Measurements from ENCODE around the gene LRRC72. TPM values are rescaled to one million over a fixed set of nuclear protein-coding genes. Genes with fewer than 3 reads are reported as not detected.
A peak's percentile ranks its signal among the peaks of the same experiment; 100 is the strongest.

The LRRC72 gene
- total and polyA plus RNA-seq, 12 donors, result not detected

GRCh38 chr7:16599860-16600259 lies 73.2 kb downstream of the LRRC72 start:
- intact Hi-C loops (cut with DNase I), result no loop called here
- WGBS, 4 donors, result 92 to 95% (median 93%) methylated on average over 7 of the region's 7 CpGs
- H3K27me3 ChIP-seq, result no peaks in the 10 kb centered on the region
- H3K4me1 ChIP-seq (replicated peaks in 1 of 2), result no peaks in the 10 kb centered on the region
- H3K27ac ChIP-seq, result no peak overlapping the region
- H3K9me3 ChIP-seq (replicated peaks in 1 of 3), result no peaks in the 10 kb centered on the region
- DNase-seq, result no peak
- no peak overlapping the region for H3K4me3 ChIP-seq
- H3K36me3 ChIP-seq (replicated peaks in 1 of 2), result peaks cover 0 to 22% of the 10 kb centered on the region in 2 donors
- TF ChIP-seq POLR2A (IDR thresholded peaks at IDR 0.05), result no peak
- TF ChIP-seq, protein P1, sequence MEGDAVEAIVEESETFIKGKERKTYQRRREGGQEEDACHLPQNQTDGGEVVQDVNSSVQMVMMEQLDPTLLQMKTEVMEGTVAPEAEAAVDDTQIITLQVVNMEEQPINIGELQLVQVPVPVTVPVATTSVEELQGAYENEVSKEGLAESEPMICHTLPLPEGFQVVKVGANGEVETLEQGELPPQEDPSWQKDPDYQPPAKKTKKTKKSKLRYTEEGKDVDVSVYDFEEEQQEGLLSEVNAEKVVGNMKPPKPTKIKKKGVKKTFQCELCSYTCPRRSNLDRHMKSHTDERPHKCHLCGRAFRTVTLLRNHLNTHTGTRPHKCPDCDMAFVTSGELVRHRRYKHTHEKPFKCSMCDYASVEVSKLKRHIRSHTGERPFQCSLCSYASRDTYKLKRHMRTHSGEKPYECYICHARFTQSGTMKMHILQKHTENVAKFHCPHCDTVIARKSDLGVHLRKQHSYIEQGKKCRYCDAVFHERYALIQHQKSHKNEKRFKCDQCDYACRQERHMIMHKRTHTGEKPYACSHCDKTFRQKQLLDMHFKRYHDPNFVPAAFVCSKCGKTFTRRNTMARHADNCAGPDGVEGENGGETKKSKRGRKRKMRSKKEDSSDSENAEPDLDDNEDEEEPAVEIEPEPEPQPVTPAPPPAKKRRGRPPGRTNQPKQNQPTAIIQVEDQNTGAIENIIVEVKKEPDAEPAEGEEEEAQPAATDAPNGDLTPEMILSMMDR (IDR thresholded peaks at IDR 0.05), result no peak

DNA sequence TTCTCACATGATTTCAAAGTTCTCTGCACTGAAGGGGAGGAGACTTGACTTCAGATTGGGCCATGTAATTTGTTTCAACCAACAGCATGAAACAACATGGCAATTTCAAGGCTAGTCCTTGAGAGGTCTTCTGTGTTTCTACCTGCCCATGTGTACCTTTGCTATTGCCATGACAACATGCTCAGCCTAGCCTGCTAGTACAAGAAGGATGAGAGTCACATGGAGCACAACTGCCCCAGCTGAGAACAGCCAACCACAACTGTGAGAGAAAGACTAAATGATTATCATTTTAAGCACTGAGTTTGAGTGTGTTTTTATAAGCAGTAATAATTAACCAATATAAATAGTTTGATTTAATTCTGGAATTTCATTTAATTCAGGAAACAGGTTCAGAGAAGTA lies 77.0 kb downstream of the LRRC72 start:
- DNase-seq, result no peak
- Histone ChIP-seq H3K27ac (no peak overlapping the region), H3K4me3 (no peak overlapping the region), H3K36me3 (replicated peaks in 1 of 2) (peaks cover 0 to 29% of the 10 kb centered on the region in 2 donors), H3K4me1 (replicated peaks in 1 of 2) (no peaks in the 10 kb centered on the region), H3K9me3 (replicated peaks in 1 of 3) (no peaks in the 10 kb centered on the region), H3K27me3 (no peaks in the 10 kb centered on the region)
- no peak for TF ChIP-seq POLR2A (IDR thresholded peaks at IDR 0.05)
- TF ChIP-seq, protein P1 (IDR thresholded peaks at IDR 0.05), result no peak
- intact Hi-C loops (cut with DNase I), result no loop called here

DNA sequence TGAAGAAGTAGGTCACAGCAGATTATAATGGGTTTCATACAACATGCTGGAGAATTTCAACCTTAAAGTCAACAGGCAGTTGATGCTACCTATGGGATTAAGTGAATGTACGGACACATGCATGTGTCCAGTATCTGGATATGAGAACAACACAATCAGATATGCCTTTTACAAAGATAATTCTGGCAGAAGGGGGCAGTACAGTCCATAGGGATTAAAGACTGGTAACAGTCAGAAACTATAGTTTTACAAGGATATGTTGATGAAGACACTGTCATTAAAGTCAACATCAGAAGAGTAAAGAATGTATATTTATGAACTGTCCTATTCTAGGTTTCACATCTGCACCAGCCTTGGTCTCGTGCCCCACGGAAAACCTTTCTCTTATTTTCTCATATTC lies 77.4 kb downstream of the LRRC72 start:
- DNase-seq, result no peak
- Histone ChIP-seq H3K4me3 (no peak overlapping the region), H3K27ac (no peak overlapping the region), H3K36me3 (replicated peaks in 1 of 2) (peaks cover 0 to 33% of the 10 kb centered on the region in 2 donors), H3K27me3 (no peaks in the 10 kb centered on the region), H3K9me3 (replicated peaks in 1 of 3) (no peaks in the 10 kb centered on the region), H3K4me1 (replicated peaks in 1 of 2) (no peaks in the 10 kb centered on the region)
- no peak for TF ChIP-seq POLR2A (IDR thresholded peaks at IDR 0.05)
- TF ChIP-seq, protein P1 (IDR thresholded peaks at IDR 0.05), result peak in 5 of 6 experiments; percentile 17 to 38 (median 19)
- intact Hi-C loops (cut with DNase I), result no loop called here
- WGBS, 4 donors, result 97 to 100% (median 98%) methylated on average over 3 of the region's 3 CpGs

DNA sequence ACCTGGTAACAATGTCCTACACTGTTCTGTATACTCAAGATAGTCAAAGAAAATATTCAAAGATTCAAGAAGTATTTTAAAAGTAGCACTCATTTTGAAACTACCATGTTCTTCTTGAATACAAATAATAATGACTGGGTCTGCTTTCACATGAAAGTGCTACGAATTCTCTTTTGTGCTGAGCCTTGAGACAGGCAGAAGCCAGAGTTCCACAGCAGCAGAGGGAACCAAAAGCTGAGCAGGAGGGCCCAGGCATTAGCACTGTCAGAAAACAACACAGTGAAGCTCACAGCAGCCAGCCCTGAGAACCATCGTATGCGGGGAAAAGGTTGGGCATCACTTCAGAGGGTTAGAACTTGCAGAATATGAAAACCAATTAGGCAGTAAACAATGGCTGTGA lies 80.1 kb downstream of the LRRC72 start:
- Histone ChIP-seq H3K4me3 (no peak overlapping the region), H3K27me3 (no peaks in the 10 kb centered on the region), H3K9me3 (replicated peaks in 1 of 3) (no peaks in the 10 kb centered on the region), H3K4me1 (replicated peaks in 1 of 2) (no peaks in the 10 kb centered on the region), H3K27ac (no peak overlapping the region), H3K36me3 (replicated peaks in 1 of 2) (peaks cover 0 to 25% of the 10 kb centered on the region in 2 donors)
- intact Hi-C loops (cut with DNase I), result no loop called here
- 86 to 94% (median 90%) methylated on average over 3 of the region's 3 CpGs for WGBS, 4 donors
- no peak for DNase-seq
- TF ChIP-seq POLR2A (IDR thresholded peaks at IDR 0.05), result no peak
- TF ChIP-seq, protein P1 (IDR thresholded peaks at IDR 0.05), result no peak
